Adipose tissue (tissue), 3 donors: Measurements from ENCODE around the gene LRRC8B. TPM values are rescaled to one million over a fixed set of nuclear protein-coding genes. Genes with fewer than 3 reads are reported as not detected.
"Not testable (repeated sequence)": the region's sequence is repeated elsewhere in the genome, so short reads cannot be mapped to it uniquely, and the experiment has no call there.

Source experiments
- H3K27ac ChIP-seq: one replicate; pipeline ENCODE4 v1.5.1; 2013; ENCODE audit warnings: low read depth, low read length
- WGBS, 3 donors: extraction: QIAGEN DNeasy Blood & Tissue Kit; methylation state at CpG; one replicate each; pipeline ENCODE4 v1.1.7; 2013; 5-methylcytosine and 5-hydroxymethylcytosine counted together
- polyA plus RNA-seq, 3 donors: library from polyadenylated mRNA; stranded (reverse); fragments of 200-250 nt; gene quantifications; one replicate each; pipeline ENCODE4 v1.2.3, GENCODE V29; 2013
- donor health status: healthy with polysubstance abuse.
- donor health status: Bipolar disorder and iron deficiency.
- donor health status: healthy.

Gene LRRC8B
- polyA plus RNA-seq, 3 donors: 1.5 to 8.0 (median 2.3) TPM

DNA sequence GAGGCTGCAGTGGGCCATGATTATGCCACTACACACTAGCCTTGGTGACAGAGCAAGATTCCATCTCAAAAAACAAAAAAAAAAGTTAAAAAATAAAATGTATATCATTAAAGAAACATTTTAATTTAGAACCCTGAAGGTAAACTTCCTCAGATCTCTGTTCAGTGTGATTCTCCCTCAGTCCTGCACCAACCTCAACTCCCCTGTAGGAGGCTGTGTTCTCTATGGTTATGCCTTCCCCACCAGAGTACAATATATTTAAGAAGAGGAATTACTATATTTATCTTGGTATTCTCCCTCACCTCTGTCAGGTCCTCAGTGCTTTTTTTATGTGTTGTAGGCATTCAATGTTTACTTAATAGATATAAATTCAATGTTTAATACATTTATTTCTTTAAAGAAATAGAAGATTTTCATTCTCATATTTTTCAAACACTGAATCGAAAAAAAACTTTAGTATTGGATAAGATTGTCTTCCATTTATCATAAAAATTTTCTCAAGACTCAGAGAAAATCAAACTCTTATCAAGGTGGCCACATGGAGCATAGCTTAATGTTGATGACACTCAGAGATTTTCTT lies 4.8 kb upstream of the LRRC8B start:
- 94 to 97% (median 95%) methylated on average over 1 of the region's 1 CpG for WGBS, 3 donors
- no peak overlapping the region for H3K27ac ChIP-seq

DNA sequence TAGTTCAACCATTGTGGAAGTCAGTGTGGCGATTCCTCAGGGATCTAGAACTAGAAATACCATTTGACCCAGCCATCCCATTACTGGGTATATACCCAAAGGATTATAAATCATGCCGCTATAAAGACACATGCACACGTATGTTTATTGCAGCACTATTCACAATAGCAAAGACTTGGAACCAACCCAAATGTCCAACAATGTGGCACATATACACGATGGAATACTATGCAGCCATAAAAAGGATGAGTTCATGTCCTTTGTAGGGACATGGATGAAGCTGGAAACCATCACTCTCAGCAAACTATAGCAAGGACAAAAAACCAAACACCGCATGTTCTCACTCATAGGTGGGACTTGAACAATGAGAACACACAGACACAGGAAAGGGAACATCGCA lies 2.7 kb upstream of the LRRC8B start:
- not testable (repeated sequence) for H3K27ac ChIP-seq
- 97 to 99% (median 98%) methylated on average over 4 to 6 of the region's 6 CpGs for WGBS, 3 donors

DNA sequence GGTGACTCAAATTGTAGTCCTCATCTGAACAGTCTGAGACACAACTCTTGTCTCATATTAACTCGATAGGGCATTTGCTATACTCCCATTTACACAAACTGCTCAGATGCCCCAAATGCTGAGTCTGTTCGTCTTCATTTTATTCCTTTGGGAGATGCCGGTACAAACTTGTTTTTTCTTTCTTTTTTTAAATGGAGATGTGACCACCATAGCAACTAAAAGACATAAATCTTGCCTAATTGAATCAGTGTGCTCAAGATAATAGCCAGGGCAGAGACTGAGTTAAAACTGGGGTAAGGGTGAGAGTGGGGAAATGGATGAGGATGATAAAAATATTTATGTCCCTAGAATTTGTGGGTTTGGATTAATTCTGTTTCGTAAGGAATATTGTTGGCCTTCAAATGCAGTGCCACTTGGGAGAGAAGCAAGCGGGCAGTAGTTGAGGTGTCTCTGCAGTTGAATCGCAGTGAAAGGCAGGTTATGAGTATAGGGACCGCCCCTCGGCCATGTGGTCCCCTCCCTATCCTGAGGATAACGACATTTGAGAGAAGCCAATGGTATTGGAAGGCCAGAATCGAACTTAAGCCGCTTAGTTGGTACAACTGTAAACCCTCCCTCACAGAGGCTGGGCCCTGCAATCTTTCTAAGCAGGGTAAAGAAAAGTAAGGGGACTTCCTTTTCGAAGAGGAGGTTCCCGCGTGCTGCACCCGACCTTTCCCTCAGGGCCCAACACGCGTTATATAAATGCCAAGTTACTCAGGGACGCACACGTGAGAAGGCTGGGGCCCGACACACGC lies 859 bp upstream of the LRRC8B start:
- 15 to 24% (median 15%) methylated on average over 21 of the region's 21 CpGs for WGBS, 3 donors
- peak overlapping the region; percentile 40 for H3K27ac ChIP-seq

DNA sequence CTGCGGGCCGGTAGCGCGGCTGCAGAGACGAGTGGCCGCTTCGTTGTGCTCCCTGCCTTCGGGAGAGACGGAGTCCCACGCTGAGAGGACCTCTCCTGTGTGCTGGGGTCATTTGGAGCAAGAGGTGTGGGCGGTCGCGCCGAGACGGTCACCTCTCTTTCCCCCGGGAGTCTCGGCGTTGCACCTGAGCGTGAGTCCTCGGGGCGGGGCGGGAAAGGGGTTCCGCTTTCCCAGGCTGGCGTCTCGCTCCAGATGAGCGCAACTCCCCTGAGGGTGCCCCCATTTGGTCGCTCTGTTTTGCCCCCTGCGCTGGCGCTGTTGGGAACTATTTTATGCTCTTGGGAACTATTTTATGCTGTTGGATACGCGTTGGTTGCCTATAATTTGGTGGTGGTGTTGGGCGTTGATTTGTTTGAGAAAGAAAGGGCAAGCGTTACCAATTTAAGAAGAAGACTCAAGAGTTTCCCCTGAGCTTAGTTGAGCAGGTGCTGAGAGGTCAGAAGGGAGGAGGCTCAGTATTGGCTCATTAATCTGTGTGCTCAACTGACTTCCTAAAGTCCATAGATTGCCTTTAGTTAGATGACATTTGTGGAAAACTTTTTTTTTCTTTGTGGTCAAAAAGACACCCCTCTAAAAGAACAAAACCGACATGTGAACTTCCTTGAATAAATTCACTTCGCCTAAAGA lies 683 bp downstream of the LRRC8B start:
- H3K27ac ChIP-seq: peak overlapping the region; percentile 40
- 1 to 3% (median 3%) methylated on average over 35 of the region's 35 CpGs for WGBS, 3 donors

DNA sequence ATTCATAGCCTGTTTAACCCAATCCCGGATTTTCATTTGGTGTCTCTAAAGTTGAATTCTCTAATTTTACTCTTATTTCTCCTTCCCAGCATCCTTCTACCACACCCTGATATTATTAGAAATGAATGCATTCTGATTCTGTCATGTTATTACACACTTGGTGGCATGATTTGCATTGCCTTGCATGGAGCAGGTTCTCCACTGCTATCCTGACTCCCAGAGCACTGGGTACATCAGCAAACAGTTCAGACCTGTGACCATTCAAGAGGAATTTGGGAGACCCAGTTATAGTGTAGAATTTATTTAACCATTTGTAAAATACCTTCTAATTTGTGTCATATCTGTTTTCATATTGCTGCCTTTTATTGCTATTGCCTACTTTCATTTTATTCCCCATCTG lies 2.6 kb downstream of the LRRC8B start:
- no peak overlapping the region for H3K27ac ChIP-seq
- WGBS, 3 donors: 89 to 97% (median 93%) methylated on average over 1 of the region's 1 CpG

DNA sequence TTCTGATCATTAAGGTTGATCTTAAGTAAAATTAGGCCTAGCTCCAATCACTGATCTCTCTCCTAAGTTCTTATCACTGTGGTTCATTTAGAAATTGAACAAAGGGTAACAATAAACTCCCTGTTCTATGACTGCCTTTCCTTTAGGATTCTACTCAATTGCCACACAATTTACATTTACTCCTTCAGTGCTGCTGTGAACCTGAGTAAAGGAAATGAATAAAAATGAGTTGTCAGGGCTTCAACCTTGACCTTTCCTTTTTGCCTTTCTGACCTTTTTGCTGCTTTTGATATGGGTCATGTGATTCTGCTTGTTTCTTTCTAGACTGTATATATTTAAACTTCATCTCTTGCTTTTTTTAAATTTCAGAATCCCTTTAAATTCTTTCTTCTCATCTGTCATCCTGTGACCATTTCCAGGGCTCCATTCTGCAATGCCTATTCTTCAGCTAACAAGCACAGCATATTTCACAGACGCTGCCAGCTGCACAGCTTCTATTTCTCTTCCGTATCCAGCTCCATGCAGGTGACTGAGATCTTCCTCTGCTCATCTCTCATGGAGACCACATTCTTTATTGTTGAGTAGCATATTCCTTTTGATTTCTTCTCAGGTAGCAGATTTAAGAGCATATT lies 3.2 kb downstream of the LRRC8B start:
- no peak overlapping the region for H3K27ac ChIP-seq
- WGBS, 3 donors: 61 to 81% (median 70%) methylated on average over 2 of the region's 2 CpGs

DNA sequence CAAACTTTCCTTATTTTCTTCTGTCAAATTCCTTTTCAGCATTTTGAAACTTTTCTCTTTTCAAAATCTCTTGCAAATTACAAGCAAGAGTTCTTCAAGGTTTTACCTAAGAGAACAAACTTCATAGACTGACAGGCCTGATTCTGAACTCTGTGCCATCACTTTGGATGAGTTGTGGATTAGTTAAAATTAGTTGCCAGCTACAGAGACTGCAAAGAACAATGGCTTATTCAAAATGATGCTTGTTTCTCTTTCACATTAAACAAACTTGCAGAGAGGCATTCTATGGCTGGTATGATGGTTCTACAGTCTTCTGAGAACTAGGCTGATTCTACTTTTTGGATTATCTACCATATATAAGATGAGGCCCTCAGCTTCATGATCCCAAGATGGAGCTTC lies 3.8 kb downstream of the LRRC8B start:
- no peak overlapping the region for H3K27ac ChIP-seq

DNA sequence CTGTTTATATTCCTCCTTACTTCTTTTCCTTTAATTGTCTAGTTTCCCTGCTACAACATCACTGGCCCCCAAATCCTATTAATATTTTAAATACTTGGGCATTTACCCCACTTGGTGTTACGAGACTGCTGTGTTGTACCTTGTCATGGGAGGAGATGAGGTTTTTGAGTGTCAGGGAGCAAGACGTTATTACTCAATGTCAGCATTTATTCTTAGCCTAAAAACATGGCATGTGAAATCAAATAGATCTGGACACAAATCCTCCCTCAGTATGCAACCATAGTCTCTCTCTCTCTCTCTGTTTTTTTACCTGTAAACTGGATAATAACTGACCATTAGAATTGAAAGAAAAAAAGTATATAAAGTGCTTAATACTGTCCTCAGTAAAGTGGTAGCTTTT lies 4.6 kb downstream of the LRRC8B start:
- H3K27ac ChIP-seq: no peak overlapping the region
- WGBS, 3 donors: 55 to 78% (median 59%) methylated on average over 2 of the region's 2 CpGs

DNA sequence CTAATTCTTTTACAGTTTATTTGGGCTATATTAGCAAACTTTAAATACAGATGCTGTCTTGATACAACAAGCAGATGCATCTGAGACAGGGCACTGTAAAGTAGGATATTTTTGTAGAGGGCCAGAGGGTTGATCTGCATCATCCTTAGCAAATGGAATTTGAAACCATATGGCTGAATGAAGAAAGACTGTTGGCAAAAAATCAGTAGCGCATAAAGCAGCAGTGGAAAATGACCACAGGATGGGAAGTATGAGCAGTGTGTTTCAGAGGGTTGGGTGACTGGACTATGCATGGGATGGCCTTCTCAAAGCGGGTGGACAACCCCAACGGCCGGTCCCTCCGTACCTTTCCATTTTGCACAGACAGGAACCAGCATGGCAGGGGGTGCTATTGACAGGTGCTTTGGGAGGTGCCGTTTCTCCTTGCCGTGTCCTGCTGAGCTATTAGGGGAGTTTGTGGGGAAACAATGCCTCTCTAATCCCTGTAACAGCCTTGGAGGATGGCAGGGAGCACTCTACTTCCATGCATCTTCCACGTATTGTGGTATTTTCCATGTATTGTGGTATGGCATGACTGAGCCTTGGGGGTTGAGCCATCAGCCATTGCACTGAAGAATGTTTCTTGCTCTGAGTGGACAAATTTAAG lies 5.9 kb downstream of the LRRC8B start:
- WGBS, 3 donors: 75 to 89% (median 83%) methylated on average over 8 of the region's 8 CpGs
- H3K27ac ChIP-seq: no peak overlapping the region

DNA sequence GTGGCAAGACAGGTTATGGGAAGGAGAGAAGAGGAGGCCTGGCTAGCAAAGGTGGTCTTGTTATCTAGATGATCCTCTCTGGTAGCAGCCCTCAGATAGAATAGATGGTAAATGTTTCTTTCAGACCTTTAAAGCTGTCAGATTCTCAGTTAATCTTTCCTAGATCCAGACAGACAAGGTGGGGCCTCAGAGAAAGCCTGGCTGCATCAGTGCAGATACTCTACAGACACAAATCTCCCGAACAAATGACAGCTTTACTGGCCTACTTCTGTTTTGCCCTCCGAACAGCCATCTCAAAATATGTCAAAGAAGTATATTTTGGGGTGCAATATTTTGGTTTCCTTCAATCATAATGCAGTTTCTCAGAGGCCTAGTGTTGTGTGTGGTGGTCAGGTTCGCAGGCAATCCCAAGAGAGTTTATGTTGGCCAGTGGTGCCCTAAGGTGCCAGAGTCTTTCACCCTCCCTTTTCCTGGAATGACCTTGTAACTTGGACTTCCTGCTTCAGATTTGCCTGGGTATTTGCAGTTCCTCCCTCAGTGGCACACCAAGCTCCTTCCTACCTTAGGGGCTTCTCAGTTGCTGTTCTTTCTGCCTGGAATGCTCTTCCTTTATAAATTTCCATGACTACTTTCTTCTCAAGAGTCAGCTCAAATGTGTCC lies 7.0 kb downstream of the LRRC8B start:
- WGBS, 3 donors: 91 to 95% (median 94%) methylated on average over 3 of the region's 3 CpGs
- no peak overlapping the region for H3K27ac ChIP-seq

DNA sequence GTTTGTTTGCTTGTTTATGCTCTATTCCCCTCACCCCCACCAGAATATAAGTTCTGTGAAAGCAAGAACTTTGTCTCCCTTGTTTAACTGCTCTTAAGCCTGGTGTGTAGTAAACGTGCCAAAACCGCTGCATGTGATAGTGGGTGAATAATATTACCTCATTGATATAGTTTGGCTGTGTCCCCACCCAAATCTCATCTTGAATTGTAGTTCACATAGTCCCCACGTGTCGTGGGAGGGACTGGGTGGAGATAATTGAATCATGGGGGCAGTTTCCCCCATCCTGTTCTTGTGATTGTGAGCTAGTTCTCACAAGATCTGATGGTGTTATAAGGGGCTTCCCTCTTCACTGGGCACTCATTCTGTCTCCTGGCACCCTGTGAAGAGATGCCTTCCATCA lies 7.6 kb downstream of the LRRC8B start:
- no peak overlapping the region for H3K27ac ChIP-seq
- 88 to 90% (median 90%) methylated on average over 4 of the region's 4 CpGs for WGBS, 3 donors

DNA sequence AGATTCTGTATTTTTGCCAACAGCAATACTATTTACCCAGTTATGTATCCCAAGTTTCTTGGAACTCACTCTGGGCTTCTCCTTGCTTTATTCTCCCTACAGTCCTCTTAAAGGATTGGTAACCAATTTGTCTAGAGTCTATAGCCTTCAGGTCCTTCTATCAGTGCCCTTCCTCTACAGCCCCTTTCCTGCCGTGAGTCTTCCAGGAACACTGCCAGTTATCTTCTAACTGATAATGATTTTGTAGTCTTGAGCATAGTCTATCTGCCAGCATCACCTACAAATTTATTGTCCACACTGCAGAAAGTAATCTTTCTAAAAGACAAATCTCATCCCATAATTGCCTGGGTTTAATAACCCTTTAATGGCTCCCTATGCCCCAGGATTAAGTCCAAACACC lies 8.2 kb downstream of the LRRC8B start:
- no peak overlapping the region for H3K27ac ChIP-seq
- 58 to 90% (median 76%) methylated on average over 1 of the region's 1 CpG for WGBS, 3 donors

DNA sequence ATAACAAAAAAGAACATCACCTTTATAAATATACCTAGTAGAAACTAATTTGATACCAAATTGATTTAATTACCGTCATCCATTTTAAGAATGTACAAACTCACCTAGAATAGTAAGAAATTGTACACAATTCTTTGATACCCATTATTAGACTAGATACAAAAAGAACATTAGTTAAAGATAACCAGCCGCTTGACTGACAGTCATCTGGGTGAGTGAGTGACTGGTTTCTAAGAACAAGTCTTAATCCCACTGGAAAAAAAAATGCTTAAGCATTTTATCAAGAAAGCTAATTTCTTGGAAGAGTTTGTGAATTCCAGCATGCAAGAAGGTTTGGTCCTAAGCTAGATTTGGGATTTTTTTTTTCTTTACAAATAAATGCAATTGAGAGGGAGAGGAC lies 10.9 kb downstream of the LRRC8B start:
- H3K27ac ChIP-seq: no peak overlapping the region
- WGBS, 3 donors: 94 to 97% (median 96%) methylated on average over 2 of the region's 2 CpGs

DNA sequence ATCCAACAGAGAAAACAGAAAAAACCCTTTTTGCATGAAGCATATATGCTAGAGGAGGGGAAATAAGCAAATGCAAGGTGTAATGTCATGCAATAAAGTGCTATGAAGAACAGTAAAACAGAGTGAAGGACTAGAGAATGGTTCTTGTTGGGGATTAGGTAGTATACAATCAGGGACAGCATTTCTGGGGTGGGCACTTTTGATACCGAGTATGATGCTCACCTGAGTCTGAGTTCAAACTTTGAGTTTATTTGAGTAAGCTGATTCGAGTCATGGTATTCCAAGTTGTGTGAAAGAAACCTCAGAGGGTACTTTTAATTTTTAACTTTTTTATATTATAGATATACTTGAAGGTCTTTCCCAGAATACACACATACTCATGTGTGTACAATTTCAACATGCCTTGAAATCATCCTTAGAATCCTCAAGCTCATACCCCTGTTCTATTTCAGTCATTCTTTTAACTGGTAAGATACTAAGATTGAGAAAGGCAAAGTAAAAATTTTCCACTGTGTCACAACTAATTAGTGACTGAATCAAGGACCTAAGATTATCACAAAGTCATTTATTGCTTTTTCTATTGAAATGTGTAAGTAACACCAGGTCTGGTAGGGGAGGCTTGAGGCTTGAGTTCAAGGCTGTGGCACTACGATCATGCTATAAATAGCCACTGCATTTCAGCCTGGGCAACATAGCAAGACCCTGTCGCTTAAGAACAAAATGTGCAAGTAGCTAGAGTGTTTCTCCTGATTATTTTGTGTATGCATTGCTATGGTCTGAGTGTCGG lies 12.1 kb downstream of the LRRC8B start:
- no peak overlapping the region for H3K27ac ChIP-seq
- WGBS, 3 donors: 74 to 96% (median 92%) methylated on average over 5 of the region's 5 CpGs

DNA sequence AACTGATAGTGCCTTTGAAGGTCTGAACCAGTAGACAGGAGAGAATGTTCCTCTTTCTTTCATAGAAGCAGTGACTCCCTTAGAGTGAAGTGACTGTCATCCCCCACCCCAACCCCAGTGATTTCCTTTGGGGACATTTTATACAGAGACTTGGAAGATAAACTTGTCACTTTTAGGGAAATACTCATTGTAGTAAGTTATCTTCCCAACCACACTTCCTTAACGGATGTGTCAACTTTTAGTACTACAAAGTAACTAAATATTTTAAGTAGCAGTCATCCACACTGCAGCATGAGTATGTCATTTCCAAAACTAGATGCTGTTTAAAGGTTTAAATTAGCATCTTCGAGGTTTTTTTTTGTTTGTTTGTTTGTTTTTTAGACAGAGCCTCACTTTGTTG lies 13.7 kb downstream of the LRRC8B start:
- no peak overlapping the region for H3K27ac ChIP-seq
- 42 to 76% (median 58%) methylated on average over 2 of the region's 2 CpGs for WGBS, 3 donors

DNA sequence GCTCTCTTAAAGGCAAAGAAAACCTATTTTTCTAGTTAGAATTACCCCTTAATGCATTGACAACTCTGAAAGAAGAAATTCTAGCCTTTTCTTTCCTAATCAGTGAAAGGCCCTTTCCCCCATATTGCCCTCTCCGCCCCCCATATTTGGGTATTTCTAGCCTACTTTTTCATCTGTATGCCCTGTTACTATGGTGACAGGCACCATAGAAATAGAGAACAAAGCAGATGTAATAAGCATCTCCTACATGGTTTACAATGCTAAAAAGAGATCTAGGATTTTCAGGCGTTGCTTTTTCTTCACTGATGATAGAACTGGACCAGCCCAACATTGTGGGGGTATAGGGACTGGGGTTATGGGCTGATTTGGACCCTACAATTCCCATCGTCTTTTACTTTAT lies 14.5 kb downstream of the LRRC8B start:
- 91 to 96% (median 93%) methylated on average over 3 of the region's 3 CpGs for WGBS, 3 donors
- H3K27ac ChIP-seq: no peak overlapping the region

DNA sequence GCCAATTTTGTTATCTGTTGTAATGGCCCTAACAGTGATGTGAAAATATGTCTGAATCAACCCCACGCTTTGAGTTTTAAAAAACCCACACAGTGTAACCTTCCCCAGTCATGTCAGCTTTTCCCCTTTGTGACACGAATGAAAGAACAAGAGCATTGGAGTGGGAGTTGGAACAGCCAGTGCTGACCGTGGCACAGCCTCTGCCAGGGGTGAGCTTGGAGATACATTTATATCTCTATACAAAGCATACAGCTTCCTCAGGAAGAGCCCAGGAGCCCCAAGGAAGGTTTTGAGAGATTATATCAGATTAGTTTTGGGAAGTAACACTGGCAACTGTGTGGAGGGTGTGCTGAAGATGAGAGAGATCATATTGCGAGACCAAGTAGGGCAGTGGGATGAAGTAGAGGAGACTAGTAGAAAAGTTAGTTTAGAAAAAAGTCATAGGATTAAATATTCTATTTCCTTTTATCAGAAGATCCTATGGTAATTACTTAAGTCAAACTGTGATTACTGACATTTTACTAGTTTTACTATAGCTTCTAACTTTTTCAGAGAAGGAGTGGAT lies 15.9 kb downstream of the LRRC8B start:
- 51 to 86% (median 58%) methylated on average over 4 of the region's 4 CpGs for WGBS, 3 donors

More for the DNA sequence above, 15.9 kb downstream of the LRRC8B start:
- H3K27ac ChIP-seq: no peak overlapping the region
